Caco-2 (cell line): ENCODE measurements around the gene RTTN. TPM values are rescaled to one million over a fixed set of nuclear protein-coding genes. Genes with fewer than 3 reads are reported as not detected.

ENCODE experiments used
- BruUV-seq: library from RNA; stranded (reverse); fragments of 400-500 nt; replicated peaks from 2 replicates; lab custom pipeline; 2021; lab: Mats Ljungman, UMichigan
- CTCF ChIA-PET: fragments of 300-600 bp; sonication (Branson Sonifier 250); formaldehyde crosslinking; loops from one replicate; lab custom pipeline; 2022; ENCODE audit warnings: antibody characterized with exemption; lab: Charles Lee
- POLR2A ChIA-PET: fragments of 300-600 bp; sonication (Branson Sonifier 250); formaldehyde crosslinking; loops from one replicate; lab custom pipeline; 2022; ENCODE audit warnings: antibody characterized with exemption; lab: Charles Lee
- DNase-seq, 2 experiments: peaks; one replicate each; pipeline versions ENCODE4 v3.0.0 to v3.0.0-alpha.2; 2020 to 2022
- H3K27me3 ChIP-seq: replicated peaks from 2 replicates; pipeline ENCODE4 v1.6.0; 2011; ENCODE audit warnings: low read length; ENCODE audit not compliant: control insufficient read depth, insufficient read depth
- H3K36me3 ChIP-seq: 2 replicates; pipeline ENCODE4 v1.5.1; 2011; ENCODE audit warnings: low read length; ENCODE audit not compliant: control insufficient read depth, insufficient read depth
- H3K4me1 ChIP-seq: fragments of 250-450 bp; sonication (Bioruptor Pico); 2 replicates; pipeline ENCODE4 v1.5.1; 2020; ENCODE audit warnings: mild to moderate bottlenecking
- H3K4me3 ChIP-seq: 2 replicates; pipeline ENCODE4 v1.5.1; 2011; ENCODE audit warnings: low read depth, mild to moderate bottlenecking, control low read depth, low read length
- H3K9me3 ChIP-seq: fragments of 250-450 bp; sonication (Bioruptor Pico); 2 replicates; pipeline ENCODE4 v1.5.1; 2020; ENCODE audit warnings: mild to moderate bottlenecking, moderate library complexity
- H3K27ac Mint-ChIP-seq: one replicate; pipeline ENCODE4 v1.8.0; 2022; ENCODE audit warnings: mixed read lengths; ENCODE audit not compliant: unreplicated experiment
- H3K27me3 Mint-ChIP-seq: one replicate; pipeline ENCODE4 v1.8.0; 2022; ENCODE audit warnings: mixed read lengths; ENCODE audit not compliant: insufficient read depth, unreplicated experiment
- H3K36me3 Mint-ChIP-seq: one replicate; pipeline ENCODE4 v1.8.0; 2022; ENCODE audit warnings: mild to moderate bottlenecking, mixed read lengths; ENCODE audit not compliant: insufficient read depth, unreplicated experiment
- H3K4me1 Mint-ChIP-seq: one replicate; pipeline ENCODE4 v1.8.0; 2022; ENCODE audit warnings: low read depth, mixed read lengths; ENCODE audit not compliant: unreplicated experiment
- H3K4me3 Mint-ChIP-seq: one replicate; pipeline ENCODE4 v1.8.0; 2022; ENCODE audit warnings: mild to moderate bottlenecking, moderate library complexity, mixed read lengths; ENCODE audit not compliant: unreplicated experiment
- H3K9me3 Mint-ChIP-seq: one replicate; pipeline ENCODE4 v1.8.0; 2022; ENCODE audit warnings: mixed read lengths; ENCODE audit not compliant: unreplicated experiment
- CTCF ChIP-seq, 2 experiments: fragments of 200-600 bp in 1 of 2; IDR thresholded peaks; 1 replicate in 1 of 2; 2 replicates in 1 of 2; pipeline versions ENCODE4 v1.5.1 to v1.8.0; 2011 to 2022; ENCODE audit warnings: antibody characterized with exemption in 1 of 2, control low read depth in 1 of 2, inconsistent platforms in 1 of 2, low read depth in 1 of 2, low read length in 1 of 2, mild to moderate bottlenecking in 1 of 2, moderate library complexity in 1 of 2; ENCODE audit not compliant: insufficient read depth in 1 of 2, severe bottlenecking in 1 of 2, unreplicated experiment in 1 of 2
- intact Hi-C: fragments of 100-400 bp; cut with micrococcal nuclease; formaldehyde crosslinking; loops from one replicate; pipeline ENCODE4 v1.10.0; 2022; ENCODE audit not compliant: unreplicated experiment
- total RNA-seq: library from RNA; stranded (reverse); gene quantifications from 2 replicates; pipeline ENCODE4 v1.2.3, GENCODE V29; 2022

RTTN gene
- total RNA-seq, 1 experiment from 2014 or later, result 14.6 TPM

- H3K27me3 Mint-ChIP-seq, result no peaks in the 10 kb centered on the region
- no peak overlapping the region for H3K27ac Mint-ChIP-seq
- no peak for DNase-seq
- Histone ChIP-seq H3K4me1 (no peaks in the 10 kb centered on the region), H3K4me3 (no peak overlapping the region), H3K9me3 (no peaks in the 10 kb centered on the region), H3K27me3 (no peaks in the 10 kb centered on the region), H3K36me3 (no peaks in the 10 kb centered on the region)
- H3K4me3 Mint-ChIP-seq, result no peak overlapping the region
- H3K36me3 Mint-ChIP-seq, result no peaks in the 10 kb centered on the region
- intact Hi-C loops, result no loop called here
- H3K4me1 Mint-ChIP-seq, result no peaks in the 10 kb centered on the region
- no peak for TF ChIP-seq CTCF (IDR thresholded peaks at IDR 0.05; ENCODE audit: insufficient read depth in 1 of 2, low read depth in 1 of 2, low read length in 1 of 2, severe bottlenecking in 1 of 2, unreplicated experiment in 1 of 2)
- no peaks in the 10 kb centered on the region for H3K9me3 Mint-ChIP-seq
- ChIA-PET CTCF (no interaction called here), POLR2A (no interaction called here)
- BruUV-seq, result no TSS peak
Measured at GRCh38 chr18:70029163-70029562, 176.3 kb downstream of the RTTN start.

- ChIA-PET POLR2A (no interaction called here), CTCF (no interaction called here)
- intact Hi-C loops, result no loop called here
- H3K27me3 ChIP-seq, result no peaks in the 10 kb centered on the region
- Mint-ChIP-seq H3K27me3 (no peaks in the 10 kb centered on the region), H3K36me3 (peaks cover 2% of the 10 kb centered on the region), H3K9me3 (no peaks in the 10 kb centered on the region), H3K4me1 (no peaks in the 10 kb centered on the region), H3K27ac (no peak overlapping the region), H3K4me3 (no peak overlapping the region)
- H3K9me3 ChIP-seq, result no peaks in the 10 kb centered on the region
- H3K36me3 ChIP-seq, result no peaks in the 10 kb centered on the region
- no peaks in the 10 kb centered on the region for H3K4me1 ChIP-seq
- no peak overlapping the region for H3K4me3 ChIP-seq
- DNase-seq, result no peak
- BruUV-seq, result no TSS peak
- TF ChIP-seq CTCF (IDR thresholded peaks at IDR 0.05; ENCODE audit: insufficient read depth in 1 of 2, low read depth in 1 of 2, low read length in 1 of 2, severe bottlenecking in 1 of 2, unreplicated experiment in 1 of 2), result no peak
Measured at GRCh38 chr18:70028734-70029133, 176.8 kb downstream of the RTTN start.

GRCh38 chr18:70028084-70028483, 177.4 kb downstream of the RTTN start:
- no peaks in the 10 kb centered on the region for H3K9me3 Mint-ChIP-seq
- H3K27me3 Mint-ChIP-seq, result no peaks in the 10 kb centered on the region
- POLR2A ChIA-PET, result no interaction called here
- no peak for TF ChIP-seq CTCF (IDR thresholded peaks at IDR 0.05; ENCODE audit: insufficient read depth in 1 of 2, low read depth in 1 of 2, low read length in 1 of 2, severe bottlenecking in 1 of 2, unreplicated experiment in 1 of 2)
- H3K4me3 Mint-ChIP-seq, result no peak overlapping the region
- Histone ChIP-seq H3K27me3 (no peaks in the 10 kb centered on the region), H3K4me1 (no peaks in the 10 kb centered on the region), H3K9me3 (no peaks in the 10 kb centered on the region), H3K4me3 (no peak overlapping the region), H3K36me3 (no peaks in the 10 kb centered on the region)
- no peak for DNase-seq
- no peak overlapping the region for H3K27ac Mint-ChIP-seq
- intact Hi-C loops, result no loop called here
- peaks cover 6% of the 10 kb centered on the region for H3K36me3 Mint-ChIP-seq
- CTCF ChIA-PET, result no interaction called here
- no TSS peak for BruUV-seq
- no peaks in the 10 kb centered on the region for H3K4me1 Mint-ChIP-seq
